Hepatocyte (in vitro differentiated cells): Measurements from ENCODE around the gene SLC25A5. TPM values are rescaled to one million over a fixed set of nuclear protein-coding genes. Genes with fewer than 3 reads are reported as not detected.
"Not testable (repeated sequence)": the region's sequence is repeated elsewhere in the genome, so short reads cannot be mapped to it uniquely, and the experiment has no call there.

Experiments used
- DNase-seq: peaks from one replicate; pipeline ENCODE4 v3.0.0-alpha.2; 2016; ENCODE audit warnings: low spot score
- H2AFZ ChIP-seq: fragments of 200-600 bp; sonication (generic); 2 replicates; pipeline ENCODE4 v1.6.0; 2016; ENCODE audit warnings: antibody characterized with exemption, mild to moderate bottlenecking
- H3K27ac ChIP-seq: fragments of 200-600 bp; sonication (generic); 2 replicates; pipeline ENCODE4 v1.5.1; 2016; ENCODE audit warnings: mild to moderate bottlenecking
- H3K27me3 ChIP-seq: fragments of 200-600 bp; sonication (generic); 2 replicates; pipeline ENCODE4 v1.6.1; 2016
- H3K36me3 ChIP-seq: fragments of 200-600 bp; sonication (generic); replicated peaks from 2 replicates; pipeline ENCODE4 v1.5.1; 2016; ENCODE audit warnings: low read depth; ENCODE audit not compliant: insufficient read depth
- H3K4me1 ChIP-seq: fragments of 200-600 bp; sonication (generic); 2 replicates; pipeline ENCODE4 v1.5.1; 2016; ENCODE audit warnings: mild to moderate bottlenecking, moderate library complexity; ENCODE audit not compliant: insufficient read depth
- H3K4me2 ChIP-seq: fragments of 200-600 bp; sonication (generic); 2 replicates; pipeline ENCODE4 v1.6.0; 2016
- H3K4me3 ChIP-seq: fragments of 200-600 bp; sonication (generic); 2 replicates; pipeline ENCODE4 v1.5.1; 2016; ENCODE audit warnings: mild to moderate bottlenecking
- H3K79me2 ChIP-seq: fragments of 200-600 bp; sonication (generic); 2 replicates; pipeline ENCODE4 v1.6.0; 2017; ENCODE audit warnings: mild to moderate bottlenecking
- H3K9me2 ChIP-seq: fragments of 200-600 bp; sonication (generic); replicated peaks from 2 replicates; pipeline ENCODE4 v1.6.0; 2017; ENCODE audit warnings: mild to moderate bottlenecking; ENCODE audit not compliant: insufficient read depth
- H3K9me3 ChIP-seq: fragments of 200-600 bp; sonication (generic); 2 replicates; pipeline ENCODE4 v1.5.1; 2016; ENCODE audit warnings: low read depth, mild to moderate bottlenecking
- H4K20me1 ChIP-seq: fragments of 200-600 bp; sonication (generic); 2 replicates; pipeline ENCODE4 v1.6.0; 2016; ENCODE audit warnings: mild to moderate bottlenecking; ENCODE audit not compliant: insufficient read depth, poor library complexity, severe bottlenecking
- CTCF ChIP-seq: fragments of 200-600 bp; sonication (generic); IDR thresholded peaks from 2 replicates; pipeline ENCODE4 v1.5.1; 2016; ENCODE audit warnings: antibody characterized with exemption, mild to moderate bottlenecking; ENCODE audit not compliant: poor library complexity
- EZH2 ChIP-seq: fragments of 200-600 bp; sonication (generic); IDR thresholded peaks from 2 replicates; pipeline ENCODE4 v1.6.1; 2016; ENCODE audit warnings: antibody characterized with exemption, mild to moderate bottlenecking, borderline replicate concordance
- EZH2phosphoT487 ChIP-seq: fragments of 200-600 bp; sonication (generic); IDR thresholded peaks from one replicate; pipeline ENCODE4 v1.6.1; 2018; ENCODE audit warnings: antibody characterized with exemption, mild to moderate bottlenecking, low read depth, moderate library complexity; ENCODE audit not compliant: unreplicated experiment, severe bottlenecking
- WGBS: methylation state at CpG from one replicate; pipeline ENCODE4 v1.1.6; 2016; ENCODE audit warnings: low lambda C conversion rate; ENCODE audit errors: missing lambda C conversion rate; 5-methylcytosine and 5-hydroxymethylcytosine counted together
- polyA plus RNA-seq: library from polyadenylated mRNA; unstranded; fragments of >200 nt; fragmentation: Nextera tagmentation; extraction: Ambion mirVana; gene quantifications from 2 replicates; pipeline ENCODE4 v1.2.1, GENCODE V29; 2016
- total RNA-seq: library from RNA; depleted of rRNA; stranded (reverse); fragments of >200 nt; gene quantifications from 2 replicates; pipeline ENCODE4 v1.2.3, GENCODE V29; 2014

The SLC25A5 gene
- total and polyA plus RNA-seq, 2 experiments from 2014 or later = 282 to 343 TPM

- Histone ChIP-seq H3K79me2 (no peaks in the 10 kb centered on the region), H3K4me2 (no peak overlapping the region), H3K27ac (no peak overlapping the region), H3K27me3 (no peaks in the 10 kb centered on the region), H4K20me1 (no peaks in the 10 kb centered on the region), H3K9me3 (no peaks in the 10 kb centered on the region), H3K36me3 (no peaks in the 10 kb centered on the region), H3K9me2 (no peaks in the 10 kb centered on the region), H3K4me1 (no peaks in the 10 kb centered on the region), H2AFZ (no peak overlapping the region), H3K4me3 (no peak overlapping the region)
- WGBS = 90% methylated on average over 9 of the region's 9 CpGs
- no peak for DNase-seq
- TF ChIP-seq EZH2 = no peak
- no peak for TF ChIP-seq CTCF
- TF ChIP-seq EZH2phosphoT487 = no peak
Measured at GRCh38 chrX:119427024-119427794, 41.0 kb upstream of the SLC25A5 start.

- H3K9me3 ChIP-seq = no peaks in the 10 kb centered on the region
- DNase-seq = no peak
- no peaks in the 10 kb centered on the region for H3K27me3 ChIP-seq
- no peaks in the 10 kb centered on the region for H3K9me2 ChIP-seq
- no peaks in the 10 kb centered on the region for H3K79me2 ChIP-seq
- no peak overlapping the region for H3K4me3 ChIP-seq
- H3K4me1 ChIP-seq = no peaks in the 10 kb centered on the region
- H3K27ac ChIP-seq = no peak overlapping the region
- TF ChIP-seq EZH2phosphoT487 (no peak), CTCF (no peak), EZH2 (no peak)
- WGBS = 74% methylated on average over 4 of the region's 4 CpGs
- H4K20me1 ChIP-seq = no peaks in the 10 kb centered on the region
- no peaks in the 10 kb centered on the region for H3K36me3 ChIP-seq
- H2AFZ ChIP-seq = no peak overlapping the region
- no peak overlapping the region for H3K4me2 ChIP-seq
Measured at GRCh38 chrX:119427795-119428185, 40.5 kb upstream of the SLC25A5 start.

- Histone ChIP-seq H3K27me3 (no peaks in the 10 kb centered on the region), H4K20me1 (no peaks in the 10 kb centered on the region), H3K4me2 (no peak overlapping the region), H3K27ac (no peak overlapping the region), H3K4me1 (no peaks in the 10 kb centered on the region), H3K9me2 (no peaks in the 10 kb centered on the region), H3K79me2 (no peaks in the 10 kb centered on the region), H3K4me3 (no peak overlapping the region), H3K36me3 (no peaks in the 10 kb centered on the region), H3K9me3 (no peaks in the 10 kb centered on the region), H2AFZ (no peak overlapping the region)
- WGBS = 48% methylated on average over 3 of the region's 4 CpGs
- DNase-seq = no peak
- TF ChIP-seq EZH2 (no peak), EZH2phosphoT487 (no peak), CTCF (no peak)
Measured at GRCh38 chrX:119429471-119429870, 38.8 kb upstream of the SLC25A5 start.

- not testable (repeated sequence) for H4K20me1 ChIP-seq, H2AFZ ChIP-seq, H3K4me2 ChIP-seq, H3K36me3 ChIP-seq, H3K9me3 ChIP-seq, H3K4me1 ChIP-seq, H3K27ac ChIP-seq, H3K4me3 ChIP-seq, DNase-seq, H3K9me2 ChIP-seq, H3K79me2 ChIP-seq, H3K27me3 ChIP-seq
- 78% methylated on average over 9 of the region's 17 CpGs for WGBS
Measured at GRCh38 chrX:119441295-119441694, 26.9 kb upstream of the SLC25A5 start.
